Measurements from ENCODE around the gene GMPPA.

Gene GMPPA

DNA sequence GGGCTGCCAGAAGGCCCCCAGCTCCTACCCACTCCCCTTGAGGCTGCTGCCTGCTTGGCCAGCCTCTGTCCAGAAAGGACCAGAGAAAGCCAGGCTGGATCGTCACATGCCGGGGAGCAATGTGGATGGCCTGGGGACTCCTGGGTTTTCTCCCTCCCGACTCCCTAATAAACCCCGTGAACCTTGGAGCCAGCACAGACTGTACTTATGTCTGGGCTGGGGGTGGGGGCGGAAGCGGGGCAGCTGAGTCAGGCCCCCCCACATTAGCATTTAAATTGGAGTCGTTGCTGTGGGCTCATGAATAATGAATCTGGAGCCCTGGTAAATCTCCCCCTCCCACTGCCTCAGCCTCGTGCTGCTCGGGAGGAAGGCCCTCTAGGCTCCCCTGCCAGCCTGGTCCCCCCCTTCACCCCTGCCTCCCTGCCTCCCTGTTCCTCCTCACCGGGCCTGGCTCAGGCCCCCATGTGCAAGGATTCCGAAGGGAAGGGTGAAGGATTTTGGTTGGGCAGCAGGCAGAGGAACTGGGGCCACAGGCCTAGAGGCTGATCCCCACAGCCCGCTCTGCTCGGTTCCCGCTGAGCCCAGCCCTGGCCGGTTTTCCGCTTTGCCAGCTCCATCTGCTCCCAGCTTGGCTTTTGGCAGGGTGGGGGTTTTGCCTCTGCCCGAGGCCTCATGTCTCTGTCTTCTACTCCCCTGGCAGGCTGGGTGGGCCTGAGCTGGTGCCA, 8.3 kb downstream of the GMPPA start:
- no peak for DNase-seq

DNA sequence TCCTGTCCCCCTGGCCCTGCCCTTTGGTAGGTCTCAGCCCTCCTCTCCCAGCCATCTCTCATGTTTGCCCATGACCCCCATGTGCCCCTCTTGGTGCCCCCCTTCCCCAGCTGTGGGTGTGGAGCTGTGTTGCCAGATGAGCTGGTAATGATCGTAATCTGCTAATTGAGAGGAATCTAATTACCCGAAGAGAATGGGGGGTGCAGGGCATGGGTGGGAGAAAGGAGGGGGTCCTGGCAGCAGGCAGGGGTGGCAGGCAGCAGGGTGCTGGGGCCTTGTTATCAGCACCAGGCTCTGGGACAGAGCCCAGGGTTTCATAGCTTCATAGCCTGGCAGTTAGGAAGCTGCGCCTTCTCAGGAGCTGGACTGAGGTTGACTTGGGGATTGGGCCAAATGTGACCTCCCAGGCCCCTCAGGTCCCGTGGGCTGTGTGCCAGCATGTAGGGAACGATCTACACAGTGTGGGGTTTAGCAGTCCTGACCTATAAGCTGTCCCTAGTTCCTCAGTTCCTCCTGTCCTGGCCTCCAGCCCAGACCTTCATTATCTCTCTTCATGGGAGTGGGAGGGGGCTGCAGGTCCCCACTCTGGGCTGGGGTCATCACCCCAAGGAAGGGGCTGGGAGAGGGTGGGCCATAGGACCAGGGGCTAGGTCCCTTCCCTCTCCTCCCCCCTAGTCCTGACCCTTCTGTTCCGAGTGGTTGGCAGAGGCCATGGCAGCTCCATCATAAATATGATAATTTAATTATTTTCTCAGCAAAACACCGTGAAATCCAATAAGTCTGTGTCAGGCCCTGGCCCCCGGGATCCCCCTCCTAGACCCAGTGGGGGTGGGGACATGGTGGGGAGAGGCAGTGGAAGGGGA, 9.1 kb downstream of the GMPPA start:
- no peak for DNase-seq

DNA sequence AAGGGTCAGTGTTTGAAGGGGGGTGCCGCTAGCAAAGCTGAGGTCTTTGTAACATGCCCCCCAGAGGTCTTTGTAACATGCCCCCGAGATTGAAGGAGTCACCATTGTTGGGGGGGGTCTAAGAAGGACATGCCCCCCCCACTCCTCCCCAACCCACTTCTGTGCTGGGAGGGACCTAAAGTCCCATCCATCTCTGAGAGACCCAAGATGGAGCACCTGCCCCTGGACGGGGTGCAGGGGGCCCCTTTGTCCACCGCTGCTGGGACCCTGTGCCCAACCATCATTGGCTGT, 9.7 kb downstream of the GMPPA start:
- no peak for DNase-seq

DNA sequence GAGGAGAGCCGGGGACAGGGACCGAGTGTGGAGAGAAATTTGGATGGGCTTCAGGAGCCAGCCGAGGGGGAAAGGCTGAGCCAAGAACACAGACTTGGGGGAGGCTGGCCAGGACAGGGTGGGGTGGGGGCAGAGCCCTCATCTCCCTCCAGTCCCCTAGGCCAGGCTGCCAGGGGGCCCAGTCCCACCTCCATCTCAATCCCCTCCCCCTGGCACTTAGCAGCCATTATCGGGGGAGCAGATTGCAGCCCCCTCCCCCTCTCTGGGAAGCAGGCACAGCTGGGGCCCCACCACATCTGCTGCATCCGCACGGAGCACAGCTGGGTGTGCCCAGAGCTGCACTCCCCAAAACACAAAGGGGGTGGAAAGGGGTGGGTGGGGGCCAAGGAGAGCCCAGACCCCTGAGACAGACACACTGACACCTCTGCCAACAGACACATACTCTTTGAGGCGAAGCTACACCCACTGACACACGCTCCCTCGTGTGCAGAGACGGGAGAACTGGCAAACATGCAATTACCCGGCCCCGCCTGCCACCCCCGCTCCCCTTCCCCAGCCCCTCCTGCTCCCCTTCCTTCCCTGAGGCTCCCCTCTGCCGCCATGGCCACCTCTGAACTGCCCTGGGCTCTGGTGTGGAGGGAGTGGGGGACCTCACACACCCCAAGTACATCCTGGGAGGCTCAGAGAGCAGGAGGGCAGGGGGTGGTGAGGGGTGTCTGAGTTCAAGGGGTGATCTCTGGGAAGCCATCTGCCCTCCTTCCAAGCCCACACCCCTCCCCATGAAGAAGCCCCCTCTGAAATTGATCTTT, 10.5 kb downstream of the GMPPA start:
- no peak for DNase-seq

DNA sequence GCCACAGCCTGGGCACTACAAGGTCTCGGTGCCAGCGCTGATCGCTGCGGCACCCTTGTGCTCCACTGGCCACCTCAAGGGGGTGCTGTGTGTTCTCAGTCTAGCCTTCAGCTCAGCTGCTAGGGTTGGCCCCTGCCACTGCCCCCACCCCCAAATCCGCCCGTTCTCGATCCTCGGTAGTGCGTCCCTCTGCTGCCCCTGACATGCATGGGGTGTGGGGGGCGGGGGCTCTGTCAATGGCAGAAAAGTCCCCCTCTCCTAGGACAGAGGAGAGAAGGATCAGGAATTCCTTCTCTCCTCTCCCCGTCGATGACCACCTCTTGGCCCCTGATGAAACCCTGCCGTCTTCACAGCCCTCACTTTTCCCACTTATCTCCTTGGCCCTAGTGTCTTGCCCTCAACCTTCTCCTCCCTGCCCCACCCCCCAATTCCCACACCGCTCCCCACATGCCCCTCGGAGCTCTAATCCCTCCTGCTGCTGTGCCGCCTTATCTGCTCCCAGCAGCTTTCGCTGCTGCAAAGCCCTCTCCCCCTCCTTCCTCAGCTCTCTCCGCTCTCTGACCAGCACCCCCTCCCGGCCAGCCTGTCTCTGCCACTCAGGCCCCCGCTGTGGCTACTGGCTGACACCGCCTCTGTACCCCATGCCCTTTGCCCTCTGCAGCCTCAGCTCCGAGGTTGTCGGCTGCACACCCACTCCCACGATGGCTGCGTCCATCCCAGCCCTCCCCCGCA, 11.3 kb downstream of the GMPPA start:
- no peak for DNase-seq

DNA sequence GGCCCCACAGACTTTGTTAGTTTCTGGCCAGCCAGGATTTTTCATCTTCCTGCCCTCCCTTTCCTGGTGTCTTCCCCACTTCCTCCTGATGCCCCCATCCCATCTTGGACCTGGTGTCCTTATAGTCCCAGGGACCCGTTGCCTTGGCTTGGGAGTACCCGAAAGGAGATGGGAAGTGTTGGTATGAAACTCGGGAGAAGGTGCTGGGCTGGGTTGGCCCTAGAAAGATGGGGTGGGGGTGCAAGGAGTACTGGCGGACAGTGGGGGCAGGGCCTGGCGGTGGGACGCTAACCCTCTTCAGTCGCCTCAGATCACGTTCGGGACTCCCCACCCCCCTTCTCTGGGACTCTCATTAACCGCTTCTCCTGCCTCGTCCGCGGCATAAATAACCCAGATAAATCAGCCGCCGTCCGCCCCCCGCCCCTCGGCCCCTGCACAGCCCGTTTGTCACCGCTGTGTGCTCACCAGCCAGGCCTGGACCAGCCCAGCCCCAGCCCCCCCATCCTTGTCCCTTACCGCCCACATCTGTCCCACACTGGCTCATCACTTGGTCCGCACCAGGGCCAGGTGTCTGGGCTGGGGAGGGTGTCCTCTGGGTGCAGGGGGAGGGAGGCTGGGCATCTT, 11.9 kb downstream of the GMPPA start:
- DNase-seq, result no peak

DNA sequence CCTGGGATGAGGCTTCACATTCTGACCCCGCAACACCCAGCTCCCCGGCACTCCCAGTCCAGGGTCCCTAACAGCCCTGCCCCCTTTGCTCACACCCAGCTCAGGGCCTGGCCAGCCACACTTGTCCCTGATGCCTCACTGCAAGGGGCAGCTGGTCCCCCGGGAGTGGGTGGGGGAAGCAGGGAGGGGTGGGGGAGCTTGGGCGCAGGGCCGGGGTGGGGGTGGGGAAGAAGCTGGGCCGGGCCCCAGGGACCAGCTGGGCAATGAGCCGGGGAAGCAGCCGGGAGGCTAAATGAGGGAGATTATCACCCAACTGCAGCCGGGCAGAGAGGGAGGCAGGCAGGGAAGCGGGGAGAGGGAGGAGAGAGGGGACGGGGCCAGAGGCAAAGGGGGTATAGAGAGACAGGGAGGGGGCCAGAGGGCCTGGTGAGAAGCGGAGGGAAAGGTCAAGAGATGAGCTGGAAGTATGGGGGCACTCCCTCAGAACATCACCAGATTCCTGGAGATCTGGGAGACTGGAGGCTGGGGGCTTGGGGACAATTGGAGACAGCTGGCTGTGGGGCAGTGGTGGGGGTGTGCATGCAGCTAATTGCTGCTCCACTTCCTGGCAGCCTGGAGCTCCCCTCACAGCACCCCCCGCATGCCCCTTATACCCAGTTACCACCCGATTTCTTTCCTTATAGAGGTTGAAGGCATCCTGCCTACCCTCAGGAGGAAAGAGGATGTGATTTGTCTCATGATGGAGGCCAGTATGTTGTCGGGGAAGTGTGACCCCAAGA, 13.0 kb downstream of the GMPPA start:
- no peak for DNase-seq

DNA sequence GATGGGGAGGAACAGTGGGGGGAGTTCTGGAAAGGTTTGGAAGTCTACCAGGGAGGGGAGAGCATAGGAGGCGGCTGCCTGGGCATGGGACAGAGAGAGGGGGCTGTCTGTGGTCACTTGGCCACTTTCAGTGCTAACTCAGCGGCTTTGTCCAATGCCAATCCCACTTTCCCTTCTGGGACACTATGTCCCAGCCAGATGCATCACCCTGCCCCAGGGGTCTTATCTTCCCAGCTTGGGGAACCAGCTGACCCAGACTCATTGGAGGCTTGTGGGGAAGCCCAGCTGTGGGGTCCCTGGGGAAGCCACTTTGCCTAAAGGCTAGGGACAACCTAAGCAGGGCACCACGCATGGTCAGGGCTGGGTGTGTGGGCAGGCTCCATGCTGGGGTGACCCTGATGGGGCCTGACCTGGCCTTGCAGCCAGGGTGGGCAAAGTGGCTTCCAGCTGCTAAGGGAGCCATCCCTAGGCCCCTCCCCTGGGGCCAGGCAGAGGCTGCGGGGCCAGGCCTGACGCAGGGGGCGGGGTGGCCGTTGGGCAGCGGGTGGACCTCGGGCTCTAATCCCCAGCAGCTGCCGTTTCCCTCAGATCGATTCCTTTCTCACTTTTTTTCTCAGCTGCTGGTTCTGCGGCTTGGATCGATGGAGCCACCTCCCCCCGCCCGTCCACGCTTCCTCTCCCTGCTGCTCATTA, 14.0 kb downstream of the GMPPA start:
- no peak for DNase-seq

DNA sequence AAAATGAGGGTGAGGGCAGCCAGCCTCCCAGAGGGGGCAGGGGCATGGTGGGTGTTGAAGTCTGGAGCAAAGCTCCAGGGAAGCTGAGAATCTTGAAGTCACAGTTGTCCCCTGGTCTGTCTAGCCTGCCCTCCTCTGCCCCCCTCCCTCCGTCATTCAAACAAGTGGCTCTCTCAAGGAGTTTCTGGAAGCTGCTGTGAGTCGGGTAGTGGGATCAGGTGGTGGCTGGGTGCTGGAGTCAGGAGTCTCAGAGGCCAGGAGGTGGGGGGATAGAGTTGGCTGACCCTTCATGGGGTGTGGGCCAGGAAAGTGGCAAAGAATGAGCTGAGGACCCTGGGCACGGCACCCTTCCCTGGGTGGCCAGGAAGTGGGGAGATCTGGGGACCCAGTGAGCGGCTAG, 15.1 kb downstream of the GMPPA start:
- no peak for DNase-seq

DNA sequence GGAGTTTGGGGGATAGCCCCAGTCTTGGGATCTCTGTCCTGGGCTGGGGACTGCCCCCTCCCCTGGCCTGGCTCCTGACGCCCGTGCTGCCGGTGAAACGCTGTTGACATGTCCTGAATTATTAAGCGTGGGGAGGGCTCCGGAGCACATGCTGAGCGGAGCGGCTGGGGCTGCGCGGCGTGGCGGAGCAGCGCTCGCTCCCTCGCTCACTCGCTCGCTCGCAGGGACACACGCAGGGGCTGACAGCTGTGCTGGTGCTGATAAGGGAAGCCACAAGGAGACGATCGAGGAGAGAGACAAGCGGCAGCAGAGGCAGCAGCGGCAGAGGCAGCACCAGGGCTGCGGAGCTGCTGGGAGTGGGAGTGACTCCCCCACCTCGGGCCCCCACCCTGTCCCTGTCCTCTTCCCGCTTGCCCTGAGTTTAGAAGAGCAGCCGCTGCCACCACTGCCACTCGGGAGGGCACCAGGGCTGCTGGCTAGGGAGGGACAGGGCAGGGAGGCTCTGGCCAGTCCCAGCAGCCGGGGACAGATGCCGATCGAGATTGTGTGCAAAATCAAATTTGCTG, 15.6 kb downstream of the GMPPA start, which contains the start of gene ASIC4:
TSS of gene ASIC4 (plus strand) at position 287 of the 566 bp plus-strand sequence. CDS start at position 530, 243 bp downstream.
- no peak for DNase-seq

DNA sequence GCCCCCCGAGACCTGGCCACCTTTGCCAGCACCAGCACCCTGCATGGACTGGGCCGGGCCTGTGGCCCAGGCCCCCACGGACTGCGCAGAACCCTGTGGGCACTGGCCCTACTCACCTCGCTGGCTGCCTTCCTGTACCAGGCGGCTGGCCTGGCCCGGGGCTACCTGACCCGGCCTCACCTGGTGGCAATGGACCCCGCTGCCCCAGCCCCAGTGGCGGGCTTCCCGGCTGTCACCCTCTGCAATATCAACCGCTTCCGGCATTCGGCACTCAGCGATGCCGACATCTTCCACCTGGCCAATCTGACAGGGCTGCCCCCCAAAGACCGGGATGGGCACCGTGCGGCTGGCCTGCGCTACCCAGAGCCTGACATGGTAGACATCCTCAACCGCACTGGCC, 16.1 kb downstream of the GMPPA start:
- no peak for DNase-seq

DNA sequence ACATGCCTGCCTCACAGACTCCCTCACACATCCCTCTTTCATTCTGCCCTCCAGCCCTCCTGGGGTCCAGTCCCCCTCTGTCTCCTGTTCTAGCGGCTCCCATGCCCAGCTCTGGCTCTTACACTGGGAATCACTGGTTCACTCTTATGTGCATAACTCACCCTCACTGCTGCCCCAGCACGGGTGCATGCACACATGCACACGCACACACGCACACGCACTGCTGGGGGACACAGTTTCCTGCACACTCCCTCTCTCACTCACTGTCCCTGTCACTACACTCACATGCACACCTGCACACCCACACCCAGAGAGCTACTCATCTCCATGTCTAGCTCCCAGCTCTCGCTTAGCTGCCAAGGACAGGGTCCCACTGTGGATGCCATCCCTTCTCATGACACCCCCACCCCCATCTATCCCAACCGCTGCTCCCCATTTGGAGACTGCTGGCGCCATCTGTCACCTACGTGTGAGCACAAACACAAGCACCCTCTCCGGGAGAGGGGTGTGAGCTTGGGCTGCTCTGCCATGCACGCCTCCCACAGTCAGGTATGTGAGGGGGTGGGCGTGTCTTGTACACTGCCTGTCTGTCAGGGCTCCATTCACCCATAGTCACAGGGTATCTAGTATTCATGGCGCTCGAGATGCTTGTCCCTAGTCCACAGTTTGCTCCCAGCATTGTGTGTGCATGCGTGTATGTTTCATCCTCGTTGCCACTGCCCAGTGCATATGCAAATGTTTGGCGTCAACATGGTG, 17.4 kb downstream of the GMPPA start:
- DNase-seq, result no peak

DNA sequence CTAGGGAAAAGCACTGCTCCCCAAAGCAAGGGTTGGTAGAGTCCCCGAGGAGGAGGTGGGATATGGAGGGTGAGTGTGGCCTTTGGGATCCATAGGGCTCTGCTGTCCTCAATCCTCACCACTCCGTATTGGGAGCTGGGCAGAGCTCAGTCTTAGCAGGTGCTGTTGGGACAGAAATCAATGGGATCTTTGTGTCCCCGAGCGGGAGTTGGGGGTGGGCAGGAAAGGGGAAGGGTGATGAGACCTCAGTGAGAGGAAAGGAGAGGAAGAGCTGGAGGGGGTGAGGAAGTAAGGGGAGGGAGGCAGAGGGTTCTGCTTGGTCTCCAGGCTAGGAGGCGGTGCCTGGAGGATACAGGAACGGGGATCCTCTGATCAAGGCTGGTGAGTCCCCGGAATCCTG, 18.2 kb downstream of the GMPPA start:
- no peak for DNase-seq

DNA sequence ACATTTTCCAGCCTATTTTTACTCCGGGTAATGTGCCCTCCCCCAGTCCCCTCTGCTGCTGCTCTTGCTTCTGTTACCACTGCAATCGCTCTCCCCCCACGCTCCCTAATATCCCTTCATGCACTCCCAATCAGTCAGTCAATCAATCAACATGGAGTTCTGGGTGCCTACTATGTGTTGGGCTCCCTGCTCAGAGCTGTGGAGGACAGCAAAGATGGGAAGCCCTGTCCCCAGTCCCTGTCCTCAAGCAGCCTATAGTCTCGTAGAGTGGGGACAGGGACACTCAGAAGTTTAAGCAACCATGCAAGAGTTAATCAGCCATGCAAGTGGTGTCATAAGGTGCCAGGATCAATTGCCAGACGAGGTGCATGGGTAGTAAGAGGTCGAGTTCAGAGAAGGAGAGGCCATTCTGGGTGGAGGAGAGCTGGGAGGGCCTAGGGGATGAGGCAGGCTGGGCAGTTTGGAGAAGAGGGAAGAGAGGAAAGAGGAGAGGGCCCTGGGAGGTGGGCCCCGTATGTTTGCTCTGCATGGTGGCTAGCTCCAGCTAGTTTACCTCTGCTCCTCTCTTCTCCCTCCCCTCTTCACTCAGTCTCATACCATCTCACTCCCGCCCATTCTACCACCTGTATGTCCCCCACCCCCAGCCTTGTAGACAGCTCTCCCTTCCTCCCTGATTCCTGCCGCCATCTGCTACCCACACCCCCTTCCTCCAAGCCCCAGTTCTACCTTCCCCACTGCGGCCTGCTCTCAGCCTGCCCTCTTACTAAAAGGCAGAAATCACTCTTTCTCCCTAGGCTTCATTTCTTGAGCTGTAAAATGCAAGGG, 19.5 kb downstream of the GMPPA start:
- no peak for DNase-seq

DNA sequence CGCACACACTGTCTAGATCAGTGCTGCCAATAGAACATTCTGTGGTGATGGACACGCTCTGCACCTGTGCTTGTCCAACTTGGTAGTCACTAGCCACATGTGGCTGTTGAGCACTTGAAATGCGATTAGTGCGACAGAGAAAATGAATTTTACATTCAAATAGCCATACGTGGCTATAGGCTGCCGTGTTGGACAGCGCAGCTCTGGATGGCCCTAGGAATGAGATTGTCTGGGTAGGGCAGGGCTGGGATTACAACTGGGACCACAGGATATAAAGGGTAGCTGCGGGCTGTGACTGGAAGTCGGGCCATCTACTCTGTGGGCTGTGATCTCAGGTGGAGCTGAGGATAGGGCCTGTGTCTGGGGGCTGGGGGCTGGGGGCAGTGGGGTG, 20.8 kb downstream of the GMPPA start:
- no peak for DNase-seq

DNA sequence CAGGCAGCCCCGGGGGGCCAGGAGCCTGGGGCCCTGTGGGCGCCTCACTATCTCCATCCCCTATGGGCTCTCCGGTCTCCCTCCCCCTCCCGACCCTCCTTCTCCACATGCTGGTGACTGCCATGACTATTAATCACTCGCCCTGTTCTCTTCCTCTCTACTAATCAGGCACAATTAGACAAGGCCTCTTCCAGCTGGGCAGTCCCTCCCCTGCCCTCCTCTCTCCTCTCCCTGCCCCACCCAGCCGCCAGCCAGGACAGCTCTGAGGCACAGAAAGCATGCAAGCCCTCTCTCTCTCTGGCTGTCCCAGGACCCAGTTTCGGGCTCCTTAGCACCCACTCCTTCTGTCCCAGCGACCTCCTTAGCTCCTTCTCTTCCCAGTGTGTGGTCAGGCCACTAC, 21.4 kb downstream of the GMPPA start:
- DNase-seq, result no peak

DNA sequence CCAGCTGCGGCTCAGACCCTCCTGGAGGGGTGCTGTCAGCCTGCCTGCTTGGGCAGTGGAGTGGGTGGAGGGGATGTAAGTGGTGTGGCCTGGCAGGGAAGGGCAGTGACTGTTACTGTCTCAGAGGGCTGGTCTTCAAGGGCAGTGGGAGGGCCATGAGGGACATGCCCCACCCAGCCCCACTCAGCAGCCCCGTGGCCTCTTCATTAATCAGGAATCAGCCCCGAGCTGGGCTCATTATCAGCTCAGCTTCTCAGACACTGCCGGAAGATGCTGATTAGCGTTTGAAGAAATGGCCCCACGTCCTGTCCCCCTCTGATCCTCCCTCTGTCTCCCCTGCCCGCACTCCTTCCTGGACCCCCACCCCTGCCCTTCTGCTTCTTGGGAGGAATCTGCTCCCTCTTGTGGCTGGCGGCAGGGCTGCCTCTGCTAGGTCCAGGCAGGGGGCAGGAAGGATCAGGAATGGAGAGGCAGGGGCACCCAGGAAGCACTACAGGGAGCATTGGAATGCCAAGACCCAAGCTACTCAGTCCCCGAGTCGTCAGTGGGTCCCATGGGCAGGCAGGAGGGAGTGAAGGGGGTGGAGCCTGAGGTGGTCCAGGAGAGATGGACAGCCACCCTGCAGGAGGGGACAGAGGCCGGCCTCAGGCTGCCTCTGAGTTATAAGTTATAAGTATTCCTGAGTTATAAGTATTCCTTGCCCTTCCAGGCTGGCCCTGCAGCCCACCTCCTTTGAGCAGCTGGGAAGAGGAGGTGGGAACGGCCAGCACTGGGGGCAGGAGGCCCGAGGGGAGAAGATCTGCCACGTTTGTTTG, 22.6 kb downstream of the GMPPA start:
- no peak for DNase-seq
